Body of pancreas (tissue), 4 donors: Measurements from ENCODE around the gene ARID1B.

Experiments
- POLR2A ChIP-seq, 3 donors: fragments of 450-650 bp; IDR thresholded peaks; one replicate each; pipeline ENCODE4 v1.6.1; 2016; ENCODE audit warnings: antibody characterized with exemption in 3 of 3, mild to moderate bottlenecking in 2 of 3
- TF ChIP-seq, protein P1 (sequence below), 7 experiments: fragments of 450-650 bp in 4 of 7; fragments of 200-600 bp in 3 of 7; sonication (generic) in 3 of 7; IDR thresholded peaks; one replicate each; pipeline ENCODE4 v1.5.1; 2016 to 2019; ENCODE audit warnings: antibody characterized with exemption in 7 of 7

GRCh38 chr6:157242791-157243190, 465.6 kb downstream of the ARID1B start:
- TF ChIP-seq, protein P1, sequence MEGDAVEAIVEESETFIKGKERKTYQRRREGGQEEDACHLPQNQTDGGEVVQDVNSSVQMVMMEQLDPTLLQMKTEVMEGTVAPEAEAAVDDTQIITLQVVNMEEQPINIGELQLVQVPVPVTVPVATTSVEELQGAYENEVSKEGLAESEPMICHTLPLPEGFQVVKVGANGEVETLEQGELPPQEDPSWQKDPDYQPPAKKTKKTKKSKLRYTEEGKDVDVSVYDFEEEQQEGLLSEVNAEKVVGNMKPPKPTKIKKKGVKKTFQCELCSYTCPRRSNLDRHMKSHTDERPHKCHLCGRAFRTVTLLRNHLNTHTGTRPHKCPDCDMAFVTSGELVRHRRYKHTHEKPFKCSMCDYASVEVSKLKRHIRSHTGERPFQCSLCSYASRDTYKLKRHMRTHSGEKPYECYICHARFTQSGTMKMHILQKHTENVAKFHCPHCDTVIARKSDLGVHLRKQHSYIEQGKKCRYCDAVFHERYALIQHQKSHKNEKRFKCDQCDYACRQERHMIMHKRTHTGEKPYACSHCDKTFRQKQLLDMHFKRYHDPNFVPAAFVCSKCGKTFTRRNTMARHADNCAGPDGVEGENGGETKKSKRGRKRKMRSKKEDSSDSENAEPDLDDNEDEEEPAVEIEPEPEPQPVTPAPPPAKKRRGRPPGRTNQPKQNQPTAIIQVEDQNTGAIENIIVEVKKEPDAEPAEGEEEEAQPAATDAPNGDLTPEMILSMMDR (IDR thresholded peaks at IDR 0.05) = no peak
- TF ChIP-seq POLR2A (IDR thresholded peaks at IDR 0.05) = no peak
